Measurements from ENCODE around the gene SH3YL1.

Gene SH3YL1

GRCh38 chr2:211486-212184 is 52.2 kb downstream of the SH3YL1 start:
- no peak for FAIRE-seq

GRCh38 chr2:210660-211059 is 53.2 kb downstream of the SH3YL1 start:
- FAIRE-seq = no peak

- no peak for FAIRE-seq
Measured at GRCh38 chr2:209470-209869, 54.4 kb downstream of the SH3YL1 start.

GRCh38 chr2:208335-208734 is 55.5 kb downstream of the SH3YL1 start:
- FAIRE-seq = no peak

GRCh38 chr2:203984-204383 is 59.8 kb downstream of the SH3YL1 start:
- FAIRE-seq = no peak

GRCh38 chr2:203401-203800 is 60.4 kb downstream of the SH3YL1 start:
- FAIRE-seq = no peak

GRCh38 chr2:202945-203344 is 60.9 kb downstream of the SH3YL1 start:
- no peak for FAIRE-seq

GRCh38 chr2:201648-202433 is 62.0 kb downstream of the SH3YL1 start:
- no peak for FAIRE-seq

- no peak for FAIRE-seq
Measured at GRCh38 chr2:199041-199966, 64.5 kb downstream of the SH3YL1 start.

- no peak for FAIRE-seq
Measured at GRCh38 chr2:196406-196805, 67.4 kb downstream of the SH3YL1 start.

- FAIRE-seq = no peak
Measured at GRCh38 chr2:195932-196331, 67.9 kb downstream of the SH3YL1 start.

GRCh38 chr2:193141-193671 is 70.6 kb downstream of the SH3YL1 start:
- no peak for FAIRE-seq

GRCh38 chr2:191311-192190 is 72.3 kb downstream of the SH3YL1 start:
- FAIRE-seq = no peak

GRCh38 chr2:187825-188224 is 76.0 kb downstream of the SH3YL1 start:
- FAIRE-seq = no peak

GRCh38 chr2:185221-185620 is 78.6 kb downstream of the SH3YL1 start:
- FAIRE-seq = no peak

GRCh38 chr2:184695-185094 is 79.1 kb downstream of the SH3YL1 start:
- no peak for FAIRE-seq

- FAIRE-seq = no peak
Measured at GRCh38 chr2:182509-183122, 81.2 kb downstream of the SH3YL1 start.

- FAIRE-seq = no peak
Measured at GRCh38 chr2:180311-180710, 83.5 kb downstream of the SH3YL1 start.

- FAIRE-seq = no peak
Measured at GRCh38 chr2:179886-180285, 83.9 kb downstream of the SH3YL1 start.

- FAIRE-seq = no peak
Measured at GRCh38 chr2:177733-178132, 86.1 kb downstream of the SH3YL1 start.

GRCh38 chr2:176917-177316 is 86.9 kb downstream of the SH3YL1 start:
- FAIRE-seq = no peak
